ENCODE data around the gene CTDP1.
"Not testable (repeated sequence)": the region's sequence is repeated elsewhere in the genome, so short reads cannot be mapped to it uniquely, and the experiment has no call there.

The CTDP1 gene

GRCh38 chr18:79726721-79727120, 47.1 kb downstream of the CTDP1 start:
- DNase-seq (ENCODE audit: low spot score): no peak

- no peak for DNase-seq (ENCODE audit: low spot score)
These were observed 47.6 kb downstream of the CTDP1 start for GRCh38 chr18:79727211-79727610.

DNA sequence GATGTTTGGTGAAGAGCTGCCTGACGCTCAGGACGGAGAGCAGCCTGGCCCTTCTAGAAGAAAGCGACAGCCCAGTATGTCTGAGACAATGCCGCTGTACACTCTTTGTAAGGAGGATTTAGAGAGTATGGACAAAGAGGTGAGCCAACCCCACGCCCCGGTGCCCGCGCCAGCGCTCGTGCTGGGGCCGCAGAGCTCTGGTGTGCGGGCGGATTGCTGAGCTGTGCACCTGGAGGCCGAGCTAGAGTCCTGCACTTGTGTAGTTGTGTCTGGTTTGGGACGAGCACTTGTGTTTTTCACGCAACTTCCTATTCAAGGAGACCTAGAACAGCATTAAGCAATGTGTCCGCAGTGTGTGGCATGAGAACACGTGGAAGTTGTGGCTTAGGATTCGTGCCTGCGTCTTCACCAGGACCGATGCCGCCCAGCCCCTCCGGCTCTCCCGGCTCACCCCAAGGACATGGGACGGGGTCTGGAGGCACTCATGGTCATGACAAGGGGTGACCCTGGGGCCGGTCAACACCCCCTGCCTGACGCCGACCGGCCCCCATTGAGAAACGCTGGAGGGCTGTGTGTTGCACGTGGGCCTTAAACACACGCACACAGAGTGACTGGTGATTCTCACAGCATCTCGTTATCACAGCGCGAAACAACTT, 49.5 kb downstream of the CTDP1 start:
- DNase-seq (ENCODE audit: low spot score): no peak

DNA sequence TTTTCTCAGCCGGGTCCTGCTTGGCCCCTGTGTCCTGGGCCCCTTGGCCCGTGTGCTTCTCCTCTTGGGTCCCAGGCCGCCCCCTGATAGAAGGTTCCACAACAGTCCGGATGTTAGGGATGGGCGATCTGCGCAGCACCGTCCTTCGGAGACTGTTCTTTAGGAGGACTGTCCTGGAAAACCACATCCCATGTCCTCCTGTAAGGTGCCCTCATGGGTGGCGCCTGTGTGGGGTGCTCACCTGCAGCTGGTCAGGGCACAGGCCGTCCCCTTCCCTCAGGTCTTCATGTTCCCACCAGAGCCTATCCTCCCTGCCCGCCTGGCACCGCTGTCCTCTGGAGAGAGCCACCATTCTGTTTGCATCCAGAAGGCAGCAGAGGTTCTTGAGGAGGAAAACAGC, 50.0 kb downstream of the CTDP1 start:
- no peak for DNase-seq (ENCODE audit: low spot score)

DNA sequence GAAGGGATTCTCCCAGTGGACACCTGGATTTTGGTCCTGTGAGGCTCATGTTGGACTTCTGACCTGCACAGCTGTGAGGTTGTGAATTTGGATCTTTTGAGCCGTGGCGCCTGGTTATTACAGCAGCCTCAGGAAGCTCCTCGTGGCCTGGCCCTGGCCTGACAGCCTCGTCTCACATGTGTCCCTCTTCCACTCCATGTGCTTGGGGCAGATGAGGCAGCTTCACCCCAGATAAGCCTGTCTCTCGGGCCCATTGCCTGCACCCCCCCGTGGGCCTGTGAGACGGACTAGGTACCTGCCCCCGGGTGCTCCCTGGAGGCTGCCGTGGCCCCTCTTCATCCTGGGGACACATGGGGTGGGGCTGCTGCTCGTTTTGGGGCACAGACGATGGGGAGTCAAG, 51.2 kb downstream of the CTDP1 start:
- DNase-seq (ENCODE audit: low spot score): no peak

DNA sequence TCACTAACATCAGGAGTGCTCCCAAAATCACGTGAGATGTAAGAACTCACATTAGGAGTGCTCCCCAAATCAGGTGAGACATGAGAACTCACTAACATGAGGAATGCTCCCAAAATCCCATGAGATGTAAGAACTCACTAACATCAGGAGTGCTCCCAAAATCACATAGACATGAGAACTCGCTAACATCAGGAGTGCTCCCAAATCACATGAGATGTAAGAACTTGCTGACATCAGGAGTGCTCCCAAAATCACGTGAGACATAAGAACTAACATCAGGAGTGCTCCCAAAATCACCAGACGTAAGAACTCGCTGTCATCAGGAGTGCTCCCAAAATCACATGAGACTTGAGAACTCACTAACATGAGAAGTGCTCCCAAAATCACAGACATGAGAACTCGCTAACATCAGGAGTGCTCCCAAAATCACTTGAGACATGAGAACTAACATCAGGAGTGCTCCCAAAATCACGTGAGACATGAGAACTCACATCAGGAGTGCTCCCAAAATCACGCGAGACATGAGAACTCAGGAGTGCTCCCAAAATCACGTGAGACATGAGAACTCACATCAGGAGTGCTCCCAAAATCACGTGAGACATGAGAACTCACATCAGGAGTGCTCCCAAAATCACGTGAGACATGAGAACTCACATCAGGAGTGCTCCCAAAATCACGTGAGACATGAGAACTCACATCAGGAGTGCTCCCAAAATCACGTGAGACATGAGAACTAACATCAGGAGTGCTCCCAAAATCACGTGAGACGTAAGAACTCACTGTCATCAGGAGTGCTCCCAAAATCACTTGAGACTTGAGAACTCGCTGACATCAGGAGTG, 52.5 kb downstream of the CTDP1 start:
- not testable (repeated sequence) for DNase-seq (ENCODE audit: low spot score)

DNA sequence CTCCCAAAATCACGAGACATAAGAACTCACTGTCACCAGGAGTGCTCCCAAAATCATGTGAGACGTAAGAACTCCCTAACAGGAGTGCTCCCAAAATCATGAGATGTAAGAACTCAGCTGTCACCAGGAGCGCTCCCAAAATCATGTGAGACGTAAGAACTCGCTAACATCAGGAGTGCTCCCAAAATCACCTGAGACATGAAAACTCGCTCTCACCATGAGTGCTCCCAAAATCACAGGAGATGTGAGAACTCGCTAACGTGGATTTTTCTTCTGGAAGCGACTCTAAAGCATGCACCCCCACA, 53.1 kb downstream of the CTDP1 start:
- no peak for DNase-seq (ENCODE audit: low spot score)

- no peak for DNase-seq (ENCODE audit: low spot score)
These were observed 53.6 kb downstream of the CTDP1 start for GRCh38 chr18:79733135-79733701.

DNA sequence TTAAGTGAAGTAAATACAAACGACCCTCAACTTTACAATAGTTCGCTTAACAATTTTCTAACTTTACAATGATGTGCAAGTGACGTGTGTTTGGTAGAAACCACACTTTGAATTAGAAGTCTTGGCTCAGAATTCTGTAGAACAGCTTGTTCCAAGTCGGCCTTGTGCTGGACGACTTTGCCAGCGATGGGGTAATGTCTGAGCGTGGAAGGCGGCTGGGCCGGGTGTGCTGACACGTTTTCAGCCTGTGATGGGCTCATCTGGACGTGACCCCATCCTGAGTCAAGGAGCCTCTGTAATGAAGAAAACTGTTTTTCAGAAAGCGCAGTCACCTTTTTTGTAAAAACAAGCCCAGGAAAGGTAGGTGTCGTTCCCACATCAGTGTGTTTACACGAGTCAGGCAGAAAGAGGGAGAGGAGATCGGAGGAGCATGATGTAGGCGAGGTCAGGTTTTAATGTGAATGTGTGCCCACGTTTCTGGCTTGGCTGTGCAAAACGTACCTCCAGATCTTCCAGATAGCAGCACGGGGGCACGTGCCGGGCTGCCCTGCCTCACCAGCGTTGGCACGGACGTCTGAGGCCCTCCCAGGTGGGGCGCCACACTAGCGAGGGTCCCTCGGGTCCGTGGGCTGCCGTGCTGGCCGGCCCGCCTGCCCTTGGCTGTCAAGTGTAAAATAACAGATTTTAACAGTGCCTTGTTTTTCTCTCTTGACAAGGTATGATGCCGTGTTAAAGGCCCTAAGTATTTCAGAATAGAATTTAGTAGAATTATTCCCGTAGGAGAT, 54.6 kb downstream of the CTDP1 start:
- DNase-seq (ENCODE audit: low spot score): no peak

GRCh38 chr18:79735071-79735980, 55.7 kb downstream of the CTDP1 start:
- no peak for DNase-seq (ENCODE audit: low spot score)

- DNase-seq (ENCODE audit: low spot score): no peak
These were observed 56.6 kb downstream of the CTDP1 start for GRCh38 chr18:79736230-79736629.

DNA sequence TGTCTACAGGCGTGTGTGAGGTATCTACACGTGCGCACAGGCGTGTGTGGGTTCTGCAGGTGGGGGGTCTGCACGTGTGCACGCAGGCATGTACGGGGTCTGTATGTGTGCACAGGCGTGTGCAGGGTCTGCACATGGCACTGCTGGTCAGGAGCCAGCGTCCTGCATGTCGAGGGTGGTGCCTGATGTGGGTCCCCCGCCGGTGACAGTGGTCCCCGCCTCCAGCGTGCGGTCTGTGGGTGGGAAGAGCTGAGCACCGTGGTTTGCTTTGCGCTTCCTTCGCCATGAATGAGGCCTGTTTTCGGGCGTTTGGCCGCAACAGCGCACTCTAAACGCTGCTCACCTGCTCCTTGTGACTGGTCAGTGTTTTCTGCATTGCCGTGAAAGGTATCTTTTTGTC, 57.2 kb downstream of the CTDP1 start:
- no peak for DNase-seq (ENCODE audit: low spot score)

DNA sequence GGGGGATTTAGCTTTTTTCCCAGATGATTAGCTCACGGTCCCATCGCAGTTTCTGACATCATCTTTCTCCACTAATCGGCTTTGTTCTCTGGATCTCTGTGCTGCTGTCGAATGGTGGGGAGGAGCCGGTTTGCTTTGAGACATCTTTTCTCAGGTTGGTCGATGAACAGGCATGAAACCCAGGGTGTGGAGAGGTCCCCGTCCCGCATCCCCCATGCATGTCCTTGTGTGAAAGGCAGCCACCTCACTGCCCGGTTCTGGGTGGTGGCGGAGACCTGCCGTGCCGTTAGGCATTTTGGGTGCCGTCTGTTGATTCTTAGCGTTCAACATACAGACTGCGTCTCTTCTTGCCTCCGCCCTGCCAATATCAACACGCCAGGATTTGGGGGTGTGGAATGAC, 57.8 kb downstream of the CTDP1 start:
- DNase-seq (ENCODE audit: low spot score): no peak

- no peak for DNase-seq (ENCODE audit: low spot score)
These were observed 58.4 kb downstream of the CTDP1 start for GRCh38 chr18:79738041-79738461.

- DNase-seq (ENCODE audit: low spot score): no peak
These were observed 59.2 kb downstream of the CTDP1 start for GRCh38 chr18:79738581-79739439.

DNA sequence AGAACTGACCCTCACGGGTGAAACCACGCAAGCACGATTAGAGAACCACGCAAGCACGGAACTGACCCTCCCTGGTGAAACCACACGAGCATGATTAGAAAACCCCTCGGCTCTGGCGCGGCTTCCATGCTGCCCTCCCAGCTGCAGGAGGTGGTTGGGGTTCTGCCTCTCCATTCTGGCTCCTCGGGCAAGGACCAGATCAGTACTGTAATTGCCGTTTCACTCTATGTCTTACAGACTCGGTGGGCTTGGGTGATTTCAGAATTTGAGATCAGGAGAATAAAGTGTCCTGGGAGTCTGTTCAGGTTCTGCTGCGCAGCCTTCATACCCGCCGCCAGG, 59.8 kb downstream of the CTDP1 start:
- DNase-seq (ENCODE audit: low spot score): no peak

- DNase-seq (ENCODE audit: low spot score): not testable (repeated sequence)
These were observed 60.4 kb downstream of the CTDP1 start for GRCh38 chr18:79740047-79740446.

DNA sequence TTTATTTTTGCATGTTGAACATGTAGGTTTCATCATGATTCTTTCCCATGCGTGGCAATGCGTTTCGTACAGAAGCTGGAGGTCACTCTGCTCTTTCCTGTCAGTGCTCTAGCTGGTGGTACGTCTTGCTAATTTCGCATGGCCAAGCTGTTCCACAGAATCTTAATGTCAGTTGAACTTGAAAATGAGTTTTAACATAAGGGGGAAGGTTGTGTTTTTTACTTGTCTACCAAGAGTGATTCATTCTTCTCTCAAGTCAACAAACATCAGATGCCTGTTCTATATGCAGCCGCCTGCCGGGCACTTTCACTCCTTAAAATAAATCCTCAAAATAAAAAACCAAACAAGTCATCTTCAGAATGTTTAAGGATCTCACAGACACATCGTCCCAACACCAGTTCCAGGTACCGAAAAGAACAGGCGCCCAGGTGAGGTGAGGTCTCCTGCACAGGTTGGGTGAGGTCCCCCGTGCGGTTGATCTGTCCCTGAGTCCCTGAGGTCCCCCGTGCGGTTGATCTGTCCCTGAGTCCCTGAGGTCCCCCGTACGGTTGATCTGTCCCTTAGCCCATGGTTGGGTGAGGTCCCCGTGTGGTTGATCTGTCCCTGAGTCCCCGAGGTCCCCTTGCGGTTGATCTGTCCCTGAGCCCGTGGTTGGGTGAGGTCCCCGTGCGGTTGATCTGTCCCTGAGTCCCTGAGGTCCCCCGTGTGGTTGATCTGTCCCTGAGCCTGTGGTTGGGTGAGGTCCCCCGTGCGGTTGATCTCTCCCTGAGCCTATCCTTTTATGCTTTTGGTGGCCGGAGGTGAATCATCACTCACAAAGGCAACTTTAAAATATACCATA, 61.1 kb downstream of the CTDP1 start:
- no peak for DNase-seq (ENCODE audit: low spot score)

DNA sequence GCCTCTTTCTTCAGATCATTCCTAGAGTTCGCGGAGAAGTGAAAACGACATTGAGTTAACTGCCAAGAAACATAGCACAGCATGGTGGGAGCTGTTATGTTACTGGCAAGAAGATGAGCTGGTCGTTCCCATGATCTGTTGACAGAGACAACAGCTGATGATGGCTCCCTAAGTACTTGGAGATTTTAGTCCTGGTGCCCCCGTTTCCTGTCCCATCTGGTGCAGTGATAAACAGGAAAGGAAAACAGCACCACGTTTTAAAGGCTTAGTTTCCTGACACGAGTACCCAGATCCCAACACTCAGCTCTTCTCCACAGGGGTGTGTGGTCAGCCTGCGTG, 61.7 kb downstream of the CTDP1 start:
- DNase-seq (ENCODE audit: low spot score): no peak

DNA sequence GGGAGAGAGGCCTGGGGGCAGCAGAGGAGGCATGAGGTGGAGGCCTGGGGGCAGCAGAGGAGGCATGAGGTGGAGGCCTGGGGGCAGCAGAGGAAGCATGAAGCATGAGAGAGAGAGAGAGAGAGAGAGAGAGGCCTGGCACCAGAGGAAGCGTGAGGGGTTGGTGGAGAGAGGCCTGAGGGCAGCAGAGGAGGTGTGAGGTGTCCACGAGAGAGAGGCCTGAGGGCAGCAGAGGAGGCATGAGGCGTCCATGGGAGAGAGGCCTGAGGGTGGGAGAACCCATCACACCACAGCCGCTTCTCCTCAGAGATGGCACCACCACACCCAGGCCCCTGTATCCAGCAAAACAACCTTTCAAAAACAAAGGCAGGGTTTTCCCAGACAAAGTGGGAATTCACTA, 62.5 kb downstream of the CTDP1 start:
- no peak for DNase-seq (ENCODE audit: low spot score)

Measured in AG20443 (cell line).